ENCODE data around the gene ATAD3A.

DNA sequence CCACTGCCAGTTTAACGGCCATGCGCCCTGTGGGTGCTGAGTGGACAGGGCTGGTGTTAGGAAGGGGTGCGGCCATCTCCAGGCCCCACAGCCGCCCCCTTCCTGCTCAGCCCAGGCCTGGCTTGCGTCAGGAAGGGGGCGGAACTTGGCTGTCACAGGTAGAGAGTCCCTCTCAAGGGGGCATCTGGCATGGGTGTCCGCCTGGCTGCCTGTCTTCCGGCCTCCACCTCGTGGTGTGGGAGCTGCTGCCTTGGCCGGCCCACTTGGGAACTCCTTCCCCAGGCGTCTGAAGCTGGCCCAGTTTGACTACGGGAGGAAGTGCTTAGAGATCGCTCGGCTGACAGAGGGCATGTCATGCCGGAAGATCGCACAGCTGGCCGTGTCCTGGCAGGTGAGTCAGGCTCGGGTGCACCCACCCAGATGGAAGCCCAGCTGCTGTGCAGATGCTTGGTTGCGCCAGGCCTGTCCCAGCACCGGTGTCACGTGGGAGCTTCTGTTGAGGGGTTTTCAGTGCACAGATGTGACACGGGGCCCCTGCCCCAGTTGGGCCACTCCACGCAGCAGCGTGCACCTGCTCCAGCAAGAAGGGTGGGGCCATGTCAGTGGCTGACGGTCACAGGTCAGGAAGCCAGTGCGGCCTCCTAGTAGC lies 49.5 kb upstream of the ATAD3A start:
- TF ChIP-seq, protein P1, sequence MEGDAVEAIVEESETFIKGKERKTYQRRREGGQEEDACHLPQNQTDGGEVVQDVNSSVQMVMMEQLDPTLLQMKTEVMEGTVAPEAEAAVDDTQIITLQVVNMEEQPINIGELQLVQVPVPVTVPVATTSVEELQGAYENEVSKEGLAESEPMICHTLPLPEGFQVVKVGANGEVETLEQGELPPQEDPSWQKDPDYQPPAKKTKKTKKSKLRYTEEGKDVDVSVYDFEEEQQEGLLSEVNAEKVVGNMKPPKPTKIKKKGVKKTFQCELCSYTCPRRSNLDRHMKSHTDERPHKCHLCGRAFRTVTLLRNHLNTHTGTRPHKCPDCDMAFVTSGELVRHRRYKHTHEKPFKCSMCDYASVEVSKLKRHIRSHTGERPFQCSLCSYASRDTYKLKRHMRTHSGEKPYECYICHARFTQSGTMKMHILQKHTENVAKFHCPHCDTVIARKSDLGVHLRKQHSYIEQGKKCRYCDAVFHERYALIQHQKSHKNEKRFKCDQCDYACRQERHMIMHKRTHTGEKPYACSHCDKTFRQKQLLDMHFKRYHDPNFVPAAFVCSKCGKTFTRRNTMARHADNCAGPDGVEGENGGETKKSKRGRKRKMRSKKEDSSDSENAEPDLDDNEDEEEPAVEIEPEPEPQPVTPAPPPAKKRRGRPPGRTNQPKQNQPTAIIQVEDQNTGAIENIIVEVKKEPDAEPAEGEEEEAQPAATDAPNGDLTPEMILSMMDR (IDR thresholded peaks at IDR 0.05): no peak
- TF ChIP-seq, protein P2, sequence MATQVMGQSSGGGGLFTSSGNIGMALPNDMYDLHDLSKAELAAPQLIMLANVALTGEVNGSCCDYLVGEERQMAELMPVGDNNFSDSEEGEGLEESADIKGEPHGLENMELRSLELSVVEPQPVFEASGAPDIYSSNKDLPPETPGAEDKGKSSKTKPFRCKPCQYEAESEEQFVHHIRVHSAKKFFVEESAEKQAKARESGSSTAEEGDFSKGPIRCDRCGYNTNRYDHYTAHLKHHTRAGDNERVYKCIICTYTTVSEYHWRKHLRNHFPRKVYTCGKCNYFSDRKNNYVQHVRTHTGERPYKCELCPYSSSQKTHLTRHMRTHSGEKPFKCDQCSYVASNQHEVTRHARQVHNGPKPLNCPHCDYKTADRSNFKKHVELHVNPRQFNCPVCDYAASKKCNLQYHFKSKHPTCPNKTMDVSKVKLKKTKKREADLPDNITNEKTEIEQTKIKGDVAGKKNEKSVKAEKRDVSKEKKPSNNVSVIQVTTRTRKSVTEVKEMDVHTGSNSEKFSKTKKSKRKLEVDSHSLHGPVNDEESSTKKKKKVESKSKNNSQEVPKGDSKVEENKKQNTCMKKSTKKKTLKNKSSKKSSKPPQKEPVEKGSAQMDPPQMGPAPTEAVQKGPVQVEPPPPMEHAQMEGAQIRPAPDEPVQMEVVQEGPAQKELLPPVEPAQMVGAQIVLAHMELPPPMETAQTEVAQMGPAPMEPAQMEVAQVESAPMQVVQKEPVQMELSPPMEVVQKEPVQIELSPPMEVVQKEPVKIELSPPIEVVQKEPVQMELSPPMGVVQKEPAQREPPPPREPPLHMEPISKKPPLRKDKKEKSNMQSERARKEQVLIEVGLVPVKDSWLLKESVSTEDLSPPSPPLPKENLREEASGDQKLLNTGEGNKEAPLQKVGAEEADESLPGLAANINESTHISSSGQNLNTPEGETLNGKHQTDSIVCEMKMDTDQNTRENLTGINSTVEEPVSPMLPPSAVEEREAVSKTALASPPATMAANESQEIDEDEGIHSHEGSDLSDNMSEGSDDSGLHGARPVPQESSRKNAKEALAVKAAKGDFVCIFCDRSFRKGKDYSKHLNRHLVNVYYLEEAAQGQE (IDR thresholded peaks at IDR 0.05; ENCODE audit: insufficient read depth in 1 of 2, low read depth in 2 of 2, low read length in 1 of 2): no peak
- TF ChIP-seq POLR2AphosphoS5 (IDR thresholded peaks at IDR 0.05; ENCODE audit: low read depth, low read length) (no peak), TCF7L2 (IDR thresholded peaks at IDR 0.05; ENCODE audit: low read depth, low read length) (no peak)
